A549 treated with CORT108297 at 1 μM for 4 hours (cell line): ENCODE data around the gene ZNF493. TPM values are rescaled to one million over a fixed set of nuclear protein-coding genes. Genes with fewer than 3 reads are reported as not detected.

Experiments used
- total RNA-seq: library from RNA; stranded (reverse); fragments of 200-300 nt; extraction: Qiagen RNA extraction; gene quantifications from 5 replicates; pipeline ENCODE4 v1.2.3, GENCODE V29; 2022

ZNF493 gene
- 0.02 to 0.23 TPM (median 0.16 TPM) in 5 replicates for total RNA-seq

GRCh38 chr19:21396893-21397572 lies at the start of gene ZNF493:
TSS of gene ZNF493 (plus strand) at chr19:21397133. CDS start at chr19:21397238, 105 bp downstream.

DNA sequence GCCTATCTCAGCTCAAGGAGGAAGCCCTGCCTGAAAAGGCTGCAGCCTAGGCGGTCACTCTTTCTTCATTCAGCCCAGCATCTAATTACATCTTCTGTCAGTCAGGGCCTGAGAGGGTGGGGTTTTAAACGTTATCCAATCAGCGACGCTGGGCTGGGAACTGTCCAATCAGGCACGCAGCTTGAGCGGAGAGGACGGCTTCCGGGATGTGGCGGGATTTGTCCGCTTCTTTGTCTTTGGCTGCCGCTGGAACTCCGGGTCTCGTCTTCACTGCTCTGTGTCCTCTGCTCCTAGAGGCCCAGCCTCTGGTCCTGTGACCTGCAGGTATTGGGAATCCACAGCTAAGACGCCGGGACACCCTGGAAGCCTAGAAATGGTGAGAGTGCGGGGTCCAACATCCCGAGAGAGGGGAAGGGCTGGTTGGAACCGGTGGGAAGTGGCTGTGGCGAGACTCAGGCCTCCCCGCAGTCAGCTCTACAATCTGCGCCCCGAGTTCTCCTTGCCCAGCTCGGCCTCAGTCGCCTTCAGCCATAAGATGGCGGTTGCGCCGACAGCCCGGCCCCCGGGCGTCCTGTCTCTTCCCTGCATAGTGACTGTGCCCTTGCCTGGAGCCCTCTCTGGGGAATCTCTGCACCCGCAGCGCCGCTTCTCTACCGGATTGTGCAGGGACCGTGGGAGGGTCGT lies 38.0 kb upstream of the ZNF493 start, which contains the start of gene ZNF738:
Gene ZNF738, plus strand, starts transcription at position 233 of the 684 bp plus-strand sequence. Its CDS starts 141 bp downstream, at position 374.

Other genes with a start within 250 kb of the ZNF493 start
- 0.57 to 1.1 TPM (median 0.69 TPM) in 5 replicates for gene ZNF708, start 67.7 kb upstream of the ZNF493 start, total RNA-seq
- gene ZNF738, start 38.1 kb upstream of the ZNF493 start, total RNA-seq, result 0.65 to 1.3 TPM (median 0.96 TPM) in 5 replicates
- not detected in 5 replicates for gene ZNF429, start 108.5 kb downstream of the ZNF493 start, total RNA-seq